Stimulated activated CD8-positive, alpha-beta memory T cell treated with anti-CD3 and anti-CD28 coated beads, Interleukin-4, amount 100 ng/mL, for 1 hour (primary cell): ENCODE measurements around the gene KBTBD4.

Source experiments
- DNase-seq, 2 donors: peaks; one replicate each; pipeline ENCODE4 v3.0.0-alpha.2; 2020; ENCODE audit warnings: low read depth in 2 of 2, low spot score in 1 of 2

The KBTBD4 gene

GRCh38 chr11:47578524-47579494 is at the start of gene KBTBD4, which contains the start of gene NDUFS3:
Gene KBTBD4 (minus strand): TSS chr11:47578970. CDS start chr11:47578951, 19 bp downstream.
Gene NDUFS3 (plus strand): TSS chr11:47579074. CDS start chr11:47579092, 18 bp downstream.
- peak; percentile 74 to 77 for DNase-seq

- DNase-seq: no peak
Measured at GRCh38 chr11:47628026-47628425, 49.3 kb upstream of the KBTBD4 start.

GRCh38 chr11:47626234-47626633 is 47.5 kb upstream of the KBTBD4 start:
- DNase-seq: no peak

- DNase-seq: no peak
Measured at GRCh38 chr11:47620836-47621378, 42.1 kb upstream of the KBTBD4 start.

- no peak for DNase-seq
Measured at GRCh38 chr11:47617417-47617809, 38.6 kb upstream of the KBTBD4 start.

- no peak for DNase-seq
Measured at GRCh38 chr11:47616726-47617416, 38.1 kb upstream of the KBTBD4 start.

- no peak for DNase-seq
Measured at GRCh38 chr11:47615249-47615648, 36.5 kb upstream of the KBTBD4 start.

GRCh38 chr11:47611348-47611794 is 32.6 kb upstream of the KBTBD4 start:
- DNase-seq: no peak

- no peak for DNase-seq
Measured at GRCh38 chr11:47609675-47610074, 30.9 kb upstream of the KBTBD4 start.

GRCh38 chr11:47607380-47607779 is 28.6 kb upstream of the KBTBD4 start:
- DNase-seq: no peak

- DNase-seq: no peak
Measured at GRCh38 chr11:47606731-47607130, 28.0 kb upstream of the KBTBD4 start.

GRCh38 chr11:47605921-47606320 is 27.2 kb upstream of the KBTBD4 start:
- DNase-seq: no peak

- DNase-seq: no peak
Measured at GRCh38 chr11:47603295-47603694, 24.5 kb upstream of the KBTBD4 start.

- no peak for DNase-seq
Measured at GRCh38 chr11:47599902-47600301, 21.1 kb upstream of the KBTBD4 start.

- no peak for DNase-seq
Measured at GRCh38 chr11:47595967-47596366, 17.2 kb upstream of the KBTBD4 start.

- DNase-seq: no peak
Measured at GRCh38 chr11:47595029-47595428, 16.3 kb upstream of the KBTBD4 start.

GRCh38 chr11:47593934-47594855 is 15.4 kb upstream of the KBTBD4 start, which contains the start of gene C1QTNF4:
Gene C1QTNF4 (minus strand): TSS chr11:47594411. CDS start chr11:47590810, 3,601 bp downstream.
- DNase-seq: no peak

- DNase-seq: no peak
Measured at GRCh38 chr11:47593492-47593933, 14.7 kb upstream of the KBTBD4 start.

- no peak for DNase-seq
Measured at GRCh38 chr11:47592970-47593369, 14.2 kb upstream of the KBTBD4 start.

GRCh38 chr11:47592251-47592650 is 13.5 kb upstream of the KBTBD4 start:
- no peak for DNase-seq
